Measurements from ENCODE around the gene APPL2.

DNA sequence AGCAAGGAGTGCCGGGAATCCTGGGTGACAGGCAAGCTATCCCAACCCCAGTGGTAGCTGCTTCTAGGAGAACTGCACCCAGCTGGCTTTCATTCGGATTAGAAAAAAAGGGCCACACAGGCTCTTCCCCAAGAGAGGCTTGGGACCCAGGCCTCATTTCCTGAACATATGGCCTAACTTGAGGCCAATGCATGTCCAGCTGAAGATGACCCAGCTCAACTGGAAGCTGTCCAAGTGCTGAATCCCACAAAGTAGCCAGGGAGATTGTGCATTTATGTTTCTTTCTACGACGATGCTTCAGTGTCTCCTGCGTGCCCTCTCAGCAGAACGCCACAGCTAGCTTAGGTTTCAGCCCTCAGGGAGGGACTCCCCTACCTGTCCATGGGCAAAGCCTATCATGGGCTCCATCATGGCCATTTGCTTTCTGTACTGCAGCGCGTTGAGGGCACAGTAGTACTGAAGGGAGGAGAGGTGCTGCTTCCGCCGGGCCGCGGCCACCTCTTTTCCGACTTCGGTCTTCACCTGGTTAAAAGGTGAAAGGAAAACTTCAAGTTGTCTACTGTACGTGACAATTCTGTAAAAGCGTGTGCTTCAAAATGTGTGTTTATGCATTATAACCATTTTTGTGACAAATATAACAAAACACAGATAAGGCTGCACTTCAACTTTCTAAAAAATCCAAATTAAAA, 29.1 kb downstream of the APPL2 start:
- TF ChIP-seq, protein P1, sequence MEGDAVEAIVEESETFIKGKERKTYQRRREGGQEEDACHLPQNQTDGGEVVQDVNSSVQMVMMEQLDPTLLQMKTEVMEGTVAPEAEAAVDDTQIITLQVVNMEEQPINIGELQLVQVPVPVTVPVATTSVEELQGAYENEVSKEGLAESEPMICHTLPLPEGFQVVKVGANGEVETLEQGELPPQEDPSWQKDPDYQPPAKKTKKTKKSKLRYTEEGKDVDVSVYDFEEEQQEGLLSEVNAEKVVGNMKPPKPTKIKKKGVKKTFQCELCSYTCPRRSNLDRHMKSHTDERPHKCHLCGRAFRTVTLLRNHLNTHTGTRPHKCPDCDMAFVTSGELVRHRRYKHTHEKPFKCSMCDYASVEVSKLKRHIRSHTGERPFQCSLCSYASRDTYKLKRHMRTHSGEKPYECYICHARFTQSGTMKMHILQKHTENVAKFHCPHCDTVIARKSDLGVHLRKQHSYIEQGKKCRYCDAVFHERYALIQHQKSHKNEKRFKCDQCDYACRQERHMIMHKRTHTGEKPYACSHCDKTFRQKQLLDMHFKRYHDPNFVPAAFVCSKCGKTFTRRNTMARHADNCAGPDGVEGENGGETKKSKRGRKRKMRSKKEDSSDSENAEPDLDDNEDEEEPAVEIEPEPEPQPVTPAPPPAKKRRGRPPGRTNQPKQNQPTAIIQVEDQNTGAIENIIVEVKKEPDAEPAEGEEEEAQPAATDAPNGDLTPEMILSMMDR (IDR thresholded peaks at IDR 0.05): no peak
- TF ChIP-seq POLR2A (IDR thresholded peaks at IDR 0.05): no peak

All from right lobe of liver (tissue), 4 donors.